Smooth muscle cell of the brain vasculature (primary cell): Measurements from ENCODE around the gene NTN4.
"Not testable (repeated sequence)": the region's sequence is repeated elsewhere in the genome, so short reads cannot be mapped to it uniquely, and the experiment has no call there.

ENCODE experiments used
- DNase-seq: peaks from one replicate; pipeline ENCODE4 v3.0.0-alpha.2; 2012; ENCODE audit warnings: low read depth, low spot score

NTN4 gene

DNA sequence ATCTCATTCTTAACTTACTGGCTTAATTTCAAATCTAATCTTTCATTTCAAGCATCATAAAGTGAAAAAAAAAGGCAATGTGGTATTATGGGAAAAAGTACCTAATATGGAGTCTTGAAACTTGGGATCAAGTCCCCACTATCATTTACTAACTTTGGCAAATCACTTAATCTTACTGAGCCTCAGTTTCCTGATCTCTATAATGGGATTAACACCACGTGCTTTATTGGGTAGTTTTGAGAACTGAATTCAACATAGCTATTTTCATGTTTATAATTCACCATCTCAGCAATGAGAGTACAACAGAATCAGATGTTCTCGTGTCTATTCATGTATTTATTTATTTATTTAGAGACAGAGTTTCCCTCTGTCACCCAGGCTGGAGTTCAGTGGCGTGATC is 78.3 kb downstream of the NTN4 start:
- no peak for DNase-seq

DNA sequence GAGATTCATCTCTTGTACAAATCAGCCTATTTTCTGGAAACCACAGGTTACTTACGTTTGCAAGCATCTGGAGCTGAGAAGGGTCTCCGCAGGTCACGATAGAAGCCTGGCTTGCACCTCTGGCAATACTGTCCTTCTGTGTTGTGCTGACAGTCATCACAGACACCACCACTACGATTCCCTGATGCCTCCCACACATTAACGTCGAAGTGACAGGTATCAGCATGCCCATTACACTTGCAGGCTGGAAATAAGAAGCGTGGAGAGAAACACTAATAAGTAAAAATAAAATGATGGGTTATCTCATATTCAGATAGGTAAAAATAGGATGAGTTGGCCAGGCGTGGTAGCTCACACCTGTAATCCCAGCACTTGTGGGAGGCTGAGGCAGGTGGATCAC is 80.2 kb downstream of the NTN4 start:
- no peak for DNase-seq

DNA sequence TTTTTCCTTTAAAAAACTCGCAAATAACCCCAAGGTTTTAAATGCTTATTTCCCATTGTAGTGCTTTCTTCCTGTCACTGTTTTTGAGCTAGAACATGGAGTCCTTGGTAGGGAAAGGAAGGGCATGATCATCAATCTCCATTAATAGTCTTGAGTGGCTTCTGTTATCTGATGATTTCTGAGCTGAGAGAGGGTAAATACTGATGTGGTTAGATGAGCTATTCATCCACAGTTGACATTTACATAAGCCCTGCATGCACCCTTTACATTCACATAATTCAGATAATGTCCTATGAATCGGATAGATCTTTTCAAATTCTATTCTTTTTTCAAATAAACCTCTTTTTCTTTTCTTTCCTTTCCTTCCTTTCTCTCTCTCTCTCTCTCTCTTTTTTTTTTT is 81.4 kb downstream of the NTN4 start:
- no peak for DNase-seq

DNA sequence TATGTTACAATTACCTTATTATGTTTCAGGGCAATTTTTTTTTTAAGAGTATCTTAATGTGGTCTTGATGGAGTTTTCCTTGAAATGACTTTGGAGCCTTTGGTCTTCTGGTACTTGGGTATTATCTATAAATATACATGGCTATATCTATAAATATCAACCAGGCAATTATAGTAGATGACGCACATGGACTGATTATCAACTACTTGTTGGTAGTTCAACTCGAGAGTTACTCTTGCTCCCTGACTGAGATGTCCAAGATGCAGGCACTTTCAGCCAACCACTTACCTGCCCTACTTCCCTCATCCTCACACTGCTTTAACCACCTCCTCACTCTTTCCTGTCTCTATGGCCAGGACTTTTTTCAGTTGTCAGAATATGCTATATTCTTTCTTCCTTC is 85.4 kb downstream of the NTN4 start:
- no peak for DNase-seq

DNA sequence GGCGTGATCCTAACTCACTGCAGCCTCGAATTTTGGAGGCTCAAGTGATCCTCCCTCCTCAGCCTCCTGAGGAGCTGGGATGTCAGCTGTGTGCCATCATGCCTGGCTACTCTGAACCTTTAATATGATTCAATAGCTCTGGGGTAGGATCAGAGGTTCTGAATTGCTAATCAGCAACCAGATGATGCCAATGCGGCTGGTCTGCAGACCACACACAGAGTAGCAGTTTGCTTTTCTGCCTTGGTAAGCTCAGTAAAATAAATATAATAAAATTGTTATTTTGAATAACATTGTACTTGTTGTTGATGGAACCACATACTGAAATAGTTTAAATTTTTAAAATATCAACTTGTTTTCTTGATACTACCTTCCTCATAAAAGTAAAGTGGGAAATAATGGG is 86.6 kb downstream of the NTN4 start:
- DNase-seq, result no peak

DNA sequence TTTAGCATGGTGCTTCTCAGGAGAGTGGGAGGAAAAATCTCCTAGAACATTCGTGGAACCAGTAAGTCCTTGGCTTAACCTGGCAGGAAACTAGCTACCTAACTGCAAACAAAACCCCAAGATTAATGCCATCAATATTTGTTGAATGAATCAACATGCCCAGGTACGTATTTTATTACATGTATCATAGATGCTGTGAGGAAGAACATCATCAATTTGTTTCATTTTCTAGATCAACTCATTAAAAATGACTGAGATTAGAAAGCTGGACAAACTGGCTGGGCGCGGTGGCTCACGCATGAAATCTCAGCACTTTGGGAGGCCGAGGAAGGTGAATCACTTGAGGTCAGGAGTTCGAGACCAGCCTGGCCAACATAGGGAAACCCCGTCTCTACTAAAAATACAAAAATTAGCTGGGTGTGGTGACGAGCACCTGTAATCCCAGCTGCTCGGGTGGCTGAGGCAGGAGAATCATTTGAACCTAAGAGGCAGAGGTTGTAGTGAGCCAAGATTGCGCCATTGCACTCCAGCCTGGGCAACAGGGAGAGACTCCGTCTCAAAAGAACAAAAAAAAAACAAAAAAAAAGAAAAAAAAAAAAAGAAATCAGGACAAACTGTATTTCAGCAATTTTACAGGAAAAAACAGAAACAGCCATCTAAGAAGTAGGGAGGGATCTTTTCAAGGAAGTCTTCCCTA is 88.7 kb downstream of the NTN4 start:
- no peak for DNase-seq

DNA sequence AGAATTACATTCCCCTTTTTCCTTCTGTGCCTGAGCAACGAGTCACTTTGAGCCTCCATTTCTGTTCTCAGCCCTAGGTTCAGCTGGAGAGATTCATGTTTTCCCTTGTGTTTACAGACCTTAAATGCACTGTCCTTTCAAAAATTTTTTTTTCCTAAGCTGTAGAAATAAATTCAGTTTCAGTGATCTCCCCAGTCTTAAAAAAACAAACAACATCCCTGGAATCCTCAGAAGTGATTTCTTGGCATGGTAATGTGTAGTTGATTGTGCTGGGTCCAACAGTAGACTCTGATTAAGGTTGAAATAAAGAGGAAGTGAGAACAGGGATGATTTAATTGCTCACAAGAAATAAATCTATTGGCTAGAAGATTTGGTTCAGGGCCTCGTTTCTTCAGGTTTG is 89.3 kb downstream of the NTN4 start:
- peak; percentile 15 for DNase-seq

DNA sequence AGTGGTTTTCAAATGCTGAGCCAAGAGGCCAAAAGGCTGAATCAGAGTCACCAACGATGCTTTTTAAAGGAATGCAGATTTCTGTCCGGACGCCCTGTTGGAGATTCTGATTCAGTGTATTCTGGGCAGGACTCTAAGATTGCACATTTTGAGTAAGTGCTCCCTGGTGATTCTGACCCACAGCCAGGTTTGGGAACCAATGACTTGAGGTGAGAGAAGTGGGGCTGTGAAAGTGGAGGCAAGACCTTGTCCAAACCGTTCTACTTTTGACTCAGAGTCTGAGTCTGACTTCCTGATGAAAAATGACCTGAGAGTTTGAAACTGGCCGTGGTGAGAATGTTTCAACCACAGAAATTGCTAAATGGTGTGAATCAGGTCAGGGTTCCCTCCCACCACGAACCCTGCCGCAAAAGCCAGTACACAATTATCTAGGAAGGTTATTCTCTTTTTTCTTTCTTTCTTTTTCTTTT is 90.2 kb downstream of the NTN4 start:
- DNase-seq, result peak; percentile 46

DNA sequence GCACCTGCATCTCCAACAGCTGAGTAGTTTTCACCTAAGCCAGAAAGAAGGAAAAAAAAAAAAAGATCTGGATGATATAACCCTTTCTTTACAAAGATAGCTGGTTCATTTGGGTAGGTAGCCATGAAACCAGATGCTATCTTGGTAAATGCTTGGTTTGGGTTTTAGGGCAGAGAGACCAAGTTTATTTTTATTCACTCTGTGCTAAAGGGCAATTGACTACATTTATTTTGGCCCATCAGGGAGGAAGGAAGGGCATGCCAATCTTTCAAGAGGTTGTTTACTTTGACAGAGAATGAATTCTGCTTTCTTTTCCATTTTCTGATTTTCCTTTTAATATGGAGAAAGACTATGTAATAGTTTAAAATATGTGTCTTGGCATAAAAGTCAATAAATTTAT is 91.0 kb downstream of the NTN4 start:
- DNase-seq, result no peak

DNA sequence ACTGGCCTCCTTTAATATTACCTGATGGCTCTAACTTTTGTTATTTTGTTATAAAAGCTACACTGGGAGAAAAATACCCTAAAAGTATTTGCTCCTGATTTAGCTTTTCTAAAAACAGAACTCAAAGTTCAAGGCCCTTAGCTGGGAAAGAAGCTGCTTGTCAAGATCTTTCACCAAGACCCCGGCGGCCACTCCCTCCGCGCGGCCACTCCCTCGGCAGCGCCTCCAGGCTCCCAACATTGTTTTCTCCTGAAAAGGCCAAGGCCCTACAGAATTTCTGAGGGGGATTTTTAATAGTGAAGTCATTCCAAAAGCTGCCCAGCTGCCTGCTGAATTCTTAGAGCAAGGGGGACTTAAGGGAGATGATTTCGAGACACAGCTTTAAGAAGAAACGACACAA is 96.4 kb downstream of the NTN4 start:
- DNase-seq, result no peak

DNA sequence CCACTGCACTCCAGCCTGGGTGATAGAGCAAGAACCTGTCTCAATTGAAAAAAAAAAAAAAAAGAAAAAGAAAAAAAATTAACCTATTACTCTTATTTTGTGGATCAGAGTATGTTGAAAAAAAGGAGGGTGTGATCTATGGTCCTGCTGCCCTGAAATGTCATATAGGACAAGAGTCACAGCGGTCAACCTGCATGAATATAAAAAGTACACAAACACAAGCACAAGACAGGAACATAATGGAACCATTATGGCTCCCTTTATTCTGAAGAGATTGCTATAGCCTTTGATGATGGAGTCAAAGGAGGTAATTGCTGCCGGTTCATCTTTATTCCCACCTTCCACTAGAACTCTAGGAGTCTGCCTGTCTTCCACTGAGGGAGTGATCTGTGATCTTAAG is 96.9 kb downstream of the NTN4 start:
- no peak for DNase-seq

DNA sequence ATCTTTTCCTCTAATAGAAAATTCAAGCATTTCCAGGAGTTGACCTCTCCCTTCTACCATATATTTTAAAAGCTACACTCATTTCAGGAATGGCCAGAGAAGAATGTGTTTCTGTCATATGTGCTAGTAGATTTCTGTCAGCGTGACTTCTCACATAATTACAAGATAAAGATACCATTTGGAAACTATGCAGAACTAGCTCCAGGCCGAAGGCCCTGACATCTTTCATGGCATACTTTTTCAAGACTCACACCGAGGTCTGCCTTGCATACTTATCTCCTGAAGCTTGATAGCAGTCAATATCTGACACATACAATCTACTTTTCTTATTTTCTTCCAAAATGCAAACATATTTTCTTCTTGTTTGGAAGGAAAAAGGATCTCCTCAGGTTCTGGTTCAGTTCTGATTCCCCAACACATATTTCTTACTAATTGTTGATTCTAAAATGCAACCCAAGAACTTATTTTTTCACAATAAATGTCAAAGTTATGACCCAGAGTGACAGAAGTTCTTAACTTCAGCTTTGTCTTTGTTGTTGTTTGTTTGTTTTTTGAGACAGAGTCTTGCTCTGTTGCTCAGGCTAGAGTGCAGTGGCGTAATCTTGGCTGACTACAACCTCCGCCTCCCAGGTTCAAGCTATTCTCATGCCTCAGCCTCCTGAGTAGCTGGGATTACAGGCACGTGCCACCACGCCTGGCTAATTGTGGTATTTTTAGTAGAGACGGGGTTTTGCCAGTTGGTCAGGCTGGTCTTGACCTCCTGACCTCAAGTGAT is 99.5 kb downstream of the NTN4 start:
- no peak for DNase-seq

DNA sequence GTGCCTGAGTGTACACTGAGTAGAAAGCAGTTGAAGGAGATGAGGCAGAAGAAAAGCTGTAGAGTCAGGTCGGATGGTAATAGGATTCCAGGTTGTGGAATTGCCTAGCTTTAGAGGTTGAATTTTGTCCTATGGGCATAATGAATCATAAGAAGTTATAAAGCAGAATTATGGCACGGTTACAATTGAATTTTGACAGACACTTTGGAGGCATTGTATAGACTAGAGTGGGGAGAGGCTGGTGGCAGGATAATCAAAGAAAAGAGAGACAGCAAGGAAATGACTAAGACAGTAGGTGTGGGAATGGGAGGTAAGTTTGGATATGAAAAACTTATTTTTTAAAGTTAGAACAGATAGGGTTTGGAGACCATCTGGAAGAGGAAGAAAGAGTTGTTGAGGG is 102.6 kb downstream of the NTN4 start:
- no peak for DNase-seq

DNA sequence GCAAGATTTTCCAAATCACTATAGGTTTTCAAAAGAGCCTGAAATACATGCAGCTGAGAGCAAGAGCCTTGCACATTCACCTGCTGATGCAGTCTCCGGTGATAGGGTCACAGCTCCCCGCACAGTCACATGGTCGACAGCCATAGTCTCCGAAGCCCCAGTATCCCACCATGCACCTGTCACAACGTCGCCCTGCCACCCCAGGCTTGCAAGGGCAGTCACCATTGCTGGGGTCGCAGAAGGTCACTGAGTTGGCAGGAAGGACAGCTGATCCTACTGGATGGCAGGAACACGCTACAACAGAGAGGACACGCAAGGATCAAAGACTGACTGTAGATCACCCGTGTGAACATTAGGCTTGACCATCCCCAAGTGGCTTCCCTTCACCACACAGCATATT is 107.1 kb downstream of the NTN4 start:
- no peak for DNase-seq

DNA sequence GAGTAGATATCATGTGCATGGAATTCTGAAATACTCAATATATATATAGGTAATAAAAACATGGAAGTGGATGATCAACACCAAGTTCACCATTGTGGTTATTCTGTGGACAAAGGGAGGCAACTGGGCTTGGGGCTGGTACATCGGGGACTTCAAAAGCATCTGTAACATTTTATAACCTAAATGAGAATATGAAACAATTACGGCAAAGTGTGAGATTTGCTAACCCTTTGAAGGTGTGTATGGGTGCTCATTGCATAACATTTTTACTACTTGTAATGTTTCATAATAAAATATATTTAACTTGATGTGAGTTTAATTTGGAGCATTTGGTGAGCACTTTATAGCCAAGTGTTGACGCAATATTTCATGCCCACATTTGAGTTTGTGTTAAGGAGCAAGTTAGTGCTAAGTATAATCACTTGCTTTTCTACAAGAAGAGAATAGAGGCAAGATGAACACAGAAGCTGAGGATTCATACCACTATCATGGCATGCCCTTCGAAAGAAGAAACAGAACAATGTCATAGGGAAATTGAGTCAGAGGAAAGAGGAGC is 109.3 kb downstream of the NTN4 start:
- no peak for DNase-seq

DNA sequence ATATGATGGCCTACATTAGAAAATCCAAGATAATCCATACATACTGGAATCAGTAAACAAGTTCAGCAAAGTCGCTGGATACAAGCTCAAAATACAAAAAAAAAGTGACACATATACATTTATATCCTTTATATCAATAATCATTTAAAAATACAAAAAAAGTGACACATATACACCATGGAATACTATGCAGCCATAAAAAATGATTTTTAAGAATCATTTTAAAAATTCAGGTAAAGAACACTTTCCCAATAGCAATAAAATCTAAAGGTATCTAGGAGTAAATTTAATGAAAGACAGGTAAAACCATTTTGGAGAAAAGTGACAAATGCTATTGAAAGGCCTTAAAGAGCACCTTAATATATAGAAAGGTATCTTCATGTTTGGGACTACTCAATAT is 111.9 kb downstream of the NTN4 start:
- DNase-seq, result no peak

DNA sequence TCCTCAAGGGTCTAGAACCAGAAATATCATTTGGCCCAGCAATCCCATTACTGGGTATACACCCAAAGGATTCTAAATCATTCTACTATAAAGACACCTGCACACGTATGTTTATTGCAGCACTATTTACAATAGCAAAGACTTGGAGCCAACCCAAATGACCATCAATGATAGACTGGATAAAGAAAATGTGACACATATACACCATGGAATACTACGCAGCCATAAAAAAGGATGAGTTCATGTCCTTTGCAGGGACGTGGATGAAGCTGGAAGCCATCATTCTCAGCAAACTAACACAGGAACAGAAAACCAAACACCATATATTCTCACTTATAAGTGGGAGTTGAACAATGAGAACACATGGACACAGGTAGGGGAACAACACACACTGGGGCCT is 112.8 kb downstream of the NTN4 start:
- not testable (repeated sequence) for DNase-seq

DNA sequence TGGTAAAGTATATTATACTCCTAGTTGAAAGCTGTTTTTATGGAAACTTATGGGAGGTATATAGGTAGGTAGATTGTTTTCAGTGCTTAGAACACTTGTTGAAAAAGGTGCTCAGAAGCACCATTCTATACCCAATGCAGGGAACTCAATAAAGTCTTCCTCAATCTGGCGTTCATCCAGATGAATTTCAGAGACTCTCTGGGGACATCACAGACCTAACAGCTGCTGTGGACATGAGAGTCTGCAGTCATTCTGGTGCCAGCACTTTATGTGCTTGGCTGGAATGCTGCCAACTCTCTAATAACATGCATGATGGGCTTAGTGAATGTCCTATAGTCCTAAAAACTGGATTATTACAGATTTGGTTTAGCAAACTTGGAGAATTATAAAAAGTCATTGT is 115.9 kb downstream of the NTN4 start:
- DNase-seq, result peak; percentile 37

DNA sequence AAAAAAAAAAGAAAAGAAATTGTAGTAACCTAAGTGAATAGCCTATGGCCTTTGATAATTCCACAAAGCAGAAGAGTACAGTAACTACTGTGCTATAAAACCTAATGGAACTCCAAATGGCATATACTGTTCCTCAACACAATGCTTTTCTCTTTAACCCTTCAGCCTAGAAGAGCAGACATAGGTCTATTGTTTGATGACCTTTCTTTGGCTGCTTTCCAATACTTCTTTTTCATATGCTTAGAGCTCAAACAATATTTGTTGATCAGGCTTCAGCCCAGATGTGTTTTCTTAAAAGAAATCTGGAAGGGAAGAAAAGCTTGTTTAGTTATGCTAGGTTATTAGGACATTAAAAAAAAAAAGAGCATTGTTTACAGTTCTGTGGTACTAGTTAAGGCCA is 116.4 kb downstream of the NTN4 start:
- no peak for DNase-seq

DNA sequence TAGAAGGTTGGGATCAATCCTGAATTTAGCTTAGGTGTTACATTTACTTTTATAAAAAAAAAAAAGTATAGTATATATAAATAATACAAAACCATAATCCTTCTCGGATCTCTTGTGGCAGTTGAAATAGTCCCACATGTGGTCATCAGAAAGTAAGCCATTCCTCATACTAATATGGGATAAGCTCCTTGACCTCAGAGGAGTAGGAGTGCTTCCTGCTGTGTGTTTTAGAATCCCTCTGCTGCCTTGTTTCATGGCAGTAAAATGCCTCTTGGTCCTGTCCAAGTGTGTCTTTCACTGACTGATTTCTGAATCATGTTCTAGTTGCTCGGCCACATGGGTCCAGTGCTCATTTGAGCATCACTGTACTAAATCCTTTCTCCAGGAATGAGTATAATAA is 117.0 kb downstream of the NTN4 start:
- DNase-seq, result no peak

DNA sequence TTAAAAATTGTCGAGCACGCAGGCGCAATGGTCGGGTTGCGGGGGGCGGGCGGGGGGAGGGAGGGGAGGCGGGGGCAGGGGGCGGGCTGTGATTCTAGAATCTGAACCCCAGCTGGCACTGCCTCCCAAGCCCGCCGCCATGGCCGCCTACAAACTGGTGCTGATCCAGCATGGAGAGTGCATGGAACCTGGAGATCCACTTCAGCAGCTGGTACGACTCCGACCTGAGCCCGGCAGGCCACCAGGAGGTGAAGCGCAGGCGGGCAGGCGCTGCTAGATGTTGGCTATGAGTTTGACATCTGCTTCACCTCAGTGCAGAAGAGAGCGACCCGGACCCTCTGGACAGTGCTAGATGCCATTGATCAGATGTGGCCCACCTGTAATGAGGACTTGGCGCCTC is 118.4 kb downstream of the NTN4 start:
- no peak for DNase-seq

DNA sequence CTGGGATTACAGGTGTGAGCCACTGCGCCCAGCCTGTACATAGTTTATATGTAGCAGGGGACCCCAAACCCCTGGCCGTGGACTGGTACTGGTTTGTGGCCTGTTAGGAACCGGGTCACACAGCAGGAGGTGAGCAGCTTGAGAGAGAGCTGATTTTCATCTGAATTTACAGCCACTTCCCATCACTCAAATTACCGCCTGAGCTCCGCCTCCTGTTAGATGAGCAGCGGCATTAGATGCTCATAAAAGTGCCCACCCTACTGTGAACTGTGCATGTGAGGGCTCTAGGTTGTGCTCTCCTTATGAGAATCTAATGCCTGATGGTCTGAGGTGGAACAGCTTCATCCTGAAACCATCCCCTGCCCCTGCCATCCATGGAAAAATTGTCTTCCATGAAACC is 119.3 kb downstream of the NTN4 start:
- DNase-seq, result no peak

DNA sequence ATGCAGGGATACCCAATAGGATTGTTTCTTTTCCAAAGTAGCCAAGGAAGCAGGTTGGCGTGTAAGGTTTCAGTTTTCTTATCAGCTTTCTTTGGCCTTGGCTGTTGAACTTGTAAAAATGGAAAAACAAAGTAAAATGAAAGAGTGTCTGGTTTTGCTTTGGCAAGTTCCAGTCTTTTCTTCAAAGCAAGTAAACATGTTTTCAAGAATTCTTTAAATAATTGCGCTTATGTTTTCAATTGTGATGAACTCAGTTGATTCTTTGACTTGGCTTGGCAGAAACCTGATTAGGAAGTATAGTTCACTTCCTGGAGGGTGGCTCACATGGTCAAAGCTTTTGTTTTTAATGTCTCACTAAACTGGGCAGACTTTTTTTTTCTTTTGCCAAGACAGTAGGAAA is 127.0 kb downstream of the NTN4 start:
- no peak for DNase-seq
